H9 (cell line): ENCODE data around the gene BDH1. TPM values are rescaled to one million over a fixed set of nuclear protein-coding genes. Genes with fewer than 3 reads are reported as not detected.

Source experiments
- DNase-seq: peaks from one replicate; pipeline ENCODE4 v3.0.0-alpha.2; 2017
- H2AFZ ChIP-seq: one replicate; pipeline ENCODE4 v1.6.1; 2013; ENCODE audit warnings: mild to moderate bottlenecking, low read length, control low read depth, moderate library complexity
- H2AK5ac ChIP-seq: 2 replicates; pipeline ENCODE4 v1.6.1; 2013; ENCODE audit warnings: low read length, control low read depth, mixed read lengths; ENCODE audit not compliant: insufficient read length
- H2BK120ac ChIP-seq: one replicate; pipeline ENCODE4 v1.6.1; 2013; ENCODE audit warnings: low read depth, mild to moderate bottlenecking, low read length, control low read depth, inconsistent platforms; ENCODE audit not compliant: poor library complexity, severe bottlenecking
- H2BK12ac ChIP-seq: 2 replicates; pipeline ENCODE4 v1.6.1; 2013; ENCODE audit warnings: low read length, control low read depth, mixed read lengths, low read depth; ENCODE audit not compliant: insufficient read length
- H2BK15ac ChIP-seq: 2 replicates; pipeline ENCODE4 v1.6.1; 2013; ENCODE audit warnings: low read depth, low read length, control low read depth
- H2BK20ac ChIP-seq: one replicate; pipeline ENCODE4 v1.6.1; 2013; ENCODE audit warnings: low read depth, mild to moderate bottlenecking, low read length, control low read depth, inconsistent platforms; ENCODE audit not compliant: poor library complexity, severe bottlenecking
- H2BK5ac ChIP-seq: 2 replicates; pipeline ENCODE4 v1.6.1; 2013; ENCODE audit warnings: low read length, control low read depth, mixed read lengths; ENCODE audit not compliant: insufficient read length
- H3K14ac ChIP-seq: 2 replicates; pipeline ENCODE4 v1.6.1; 2013; ENCODE audit warnings: low read length, control low read depth; ENCODE audit not compliant: insufficient read depth
- H3K18ac ChIP-seq: 2 replicates; pipeline ENCODE4 v1.6.1; 2013; ENCODE audit warnings: low read depth, mild to moderate bottlenecking, mixed read lengths, low read length, control low read depth; ENCODE audit not compliant: insufficient read length
- H3K23ac ChIP-seq: 2 replicates; pipeline ENCODE4 v1.6.1; 2013; ENCODE audit warnings: low read length, control low read depth, mixed read lengths, low read depth; ENCODE audit not compliant: insufficient read length
- H3K23me2 ChIP-seq: 2 replicates; pipeline ENCODE4 v1.6.1; 2013; ENCODE audit warnings: low read depth, mild to moderate bottlenecking, mixed read lengths, low read length, control low read depth; ENCODE audit not compliant: insufficient read length, poor library complexity, severe bottlenecking
- H3K27ac ChIP-seq: 2 replicates; pipeline ENCODE4 v1.5.1; 2013; ENCODE audit warnings: low read length, control low read depth, mixed read lengths, low read depth; ENCODE audit not compliant: insufficient read length
- H3K27me3 ChIP-seq: 2 replicates; pipeline ENCODE4 v1.6.1; 2013; ENCODE audit warnings: low read length, control low read depth, inconsistent platforms; ENCODE audit not compliant: insufficient read depth
- H3K4ac ChIP-seq: 2 replicates; pipeline ENCODE4 v1.6.1; 2013; ENCODE audit warnings: low read depth, mild to moderate bottlenecking, control low read depth, inconsistent platforms, low read length, moderate library complexity
- H3K4me1 ChIP-seq: 2 replicates; pipeline ENCODE4 v1.6.1; 2013; ENCODE audit warnings: low read length, control low read depth, inconsistent platforms; ENCODE audit not compliant: insufficient read depth
- H3K4me2 ChIP-seq: 2 replicates; pipeline ENCODE4 v1.6.1; 2013; ENCODE audit warnings: low read length, control low read depth, mixed read lengths; ENCODE audit not compliant: insufficient read length, insufficient read depth
- H3K56ac ChIP-seq: 2 replicates; pipeline ENCODE4 v1.6.1; 2013; ENCODE audit warnings: low read depth, mild to moderate bottlenecking, mixed read lengths, low read length, control low read depth; ENCODE audit not compliant: insufficient read length
- H3K79me1 ChIP-seq: 2 replicates; pipeline ENCODE4 v1.6.1; 2013; ENCODE audit warnings: low read depth, mild to moderate bottlenecking, moderate library complexity, low read length, control low read depth, inconsistent platforms; ENCODE audit not compliant: insufficient read depth, poor library complexity, severe bottlenecking
- H3K79me2 ChIP-seq: 2 replicates; pipeline ENCODE4 v1.6.1; 2013; ENCODE audit warnings: low read length, control low read depth, inconsistent platforms; ENCODE audit not compliant: insufficient read depth
- H3K9ac ChIP-seq: 2 replicates; pipeline ENCODE4 v1.6.1; 2013; ENCODE audit warnings: low read length, control low read depth, mixed read lengths; ENCODE audit not compliant: insufficient read length; ENCODE audit errors: extremely low read depth
- H3K9me3 ChIP-seq: one replicate; pipeline ENCODE4 v1.6.1; 2013; ENCODE audit warnings: low read depth, low read length, inconsistent platforms; ENCODE audit not compliant: control insufficient read depth
- H3T11ph ChIP-seq: one replicate; pipeline ENCODE4 v1.6.1; 2013; ENCODE audit warnings: mild to moderate bottlenecking, low read length, control low read depth, inconsistent platforms
- H4K20me1 ChIP-seq: one replicate; pipeline ENCODE4 v1.6.1; 2013; ENCODE audit not compliant: control insufficient read depth, insufficient read length, insufficient read depth
- H4K5ac ChIP-seq: 2 replicates; pipeline ENCODE4 v1.6.1; 2013; ENCODE audit warnings: low read depth, mild to moderate bottlenecking, mixed read lengths, low read length, control low read depth; ENCODE audit not compliant: insufficient read length
- H4K8ac ChIP-seq: replicated peaks from 2 replicates; pipeline ENCODE4 v1.6.1; 2013; ENCODE audit warnings: low read length, control low read depth, mixed read lengths, low read depth; ENCODE audit not compliant: insufficient read length
- H4K91ac ChIP-seq: 2 replicates; pipeline ENCODE4 v1.6.1; 2013; ENCODE audit warnings: low read depth, mild to moderate bottlenecking, moderate library complexity, mixed read lengths, low read length, control low read depth; ENCODE audit not compliant: insufficient read length
- H3K27ac Mint-ChIP-seq, 3 experiments: 2 replicates in 2 of 3; 3 replicates in 1 of 3; pipeline ENCODE4 v1.8.0; 2020 to 2021; ENCODE audit warnings: mixed read lengths in 3 of 3, mild to moderate bottlenecking in 1 of 3, moderate library complexity in 1 of 3
- H3K27me3 Mint-ChIP-seq: 2 replicates; pipeline ENCODE4 v1.8.0; 2021; ENCODE audit warnings: low read depth, mild to moderate bottlenecking, moderate library complexity, mixed read lengths
- H3K36me3 Mint-ChIP-seq, 3 experiments: 2 replicates in 2 of 3; 3 replicates in 1 of 3; pipeline ENCODE4 v1.8.0; 2020 to 2021; ENCODE audit warnings: low read depth in 3 of 3, mixed read lengths in 3 of 3; ENCODE audit not compliant: insufficient read depth in 1 of 3
- H3K4me1 Mint-ChIP-seq, 2 experiments: 2 replicates each; pipeline ENCODE4 v1.8.0; 2020; ENCODE audit warnings: mixed read lengths in 2 of 2
- H3K4me3 Mint-ChIP-seq, 2 experiments: 2 replicates in 1 of 2; 3 replicates in 1 of 2; pipeline ENCODE4 v1.8.0; 2020 to 2021; ENCODE audit warnings: mild to moderate bottlenecking in 2 of 2, mixed read lengths in 2 of 2, moderate library complexity in 1 of 2
- H3K9me3 Mint-ChIP-seq, 2 experiments: 2 replicates in 1 of 2; 3 replicates in 1 of 2; pipeline ENCODE4 v1.8.0; 2020; ENCODE audit warnings: mild to moderate bottlenecking in 2 of 2, mixed read lengths in 2 of 2, moderate library complexity in 1 of 2
- CTCF ChIP-seq: fragments of 200-600 bp; sonication (generic); conservative IDR thresholded peaks from 3 replicates; pipeline ENCODE4 v1.8.0; 2021; ENCODE audit warnings: antibody characterized with exemption, mild to moderate bottlenecking
- WGBS: extraction: QIAGEN DNeasy Blood & Tissue Kit; methylation state at CpG from one replicate; pipeline ENCODE4 v1.1.7; 2013; ENCODE audit warnings: missing lambda C conversion rate, low lambda C conversion rate, mixed read lengths; ENCODE audit not compliant: insufficient read length; ENCODE audit errors: extremely low coverage; 5-methylcytosine and 5-hydroxymethylcytosine counted together
- total RNA-seq: library from RNA; stranded (reverse); gene quantifications from 2 replicates; pipeline ENCODE4 v1.2.1, GENCODE V29; 2021

BDH1 gene
- total RNA-seq, 1 experiment from 2014 or later = 23.8 TPM

- peaks cover 0 to 2% of the 10 kb centered on the region in 2 experiments; a peak in 2 of 5 replicates for H3K9me3 Mint-ChIP-seq
- H2BK15ac ChIP-seq = no peak overlapping the region
- no CpG with 5 or more reads among the region's 10 CpGs for WGBS
- H3K79me2 ChIP-seq = no peaks in the 10 kb centered on the region
- no peak overlapping the region for H3K27ac ChIP-seq
- peaks cover 31% of the 10 kb centered on the region for H3K27me3 Mint-ChIP-seq
- H3K56ac ChIP-seq = no peak overlapping the region
- H3K79me1 ChIP-seq = no peaks in the 10 kb centered on the region
- no peak overlapping the region for H3K9ac ChIP-seq
- peak overlapping the region; percentile 72 to 82 for H3K4me3 Mint-ChIP-seq
- peak overlapping the region; percentile 52 for H3K4me2 ChIP-seq
- H2BK12ac ChIP-seq = no peak overlapping the region
- H3K4me1 Mint-ChIP-seq = peaks cover 40 to 52% of the 10 kb centered on the region in 2 experiments
- no peak overlapping the region for H2BK5ac ChIP-seq
- peaks cover 13% of the 10 kb centered on the region; the same call in 1 of the 2 replicates for H3K4me1 ChIP-seq
- no peaks in the 10 kb centered on the region for H3K9me3 ChIP-seq
- no peak for TF ChIP-seq CTCF
- H3K27me3 ChIP-seq = no peaks in the 10 kb centered on the region
- no peak overlapping the region for H2AFZ ChIP-seq
- no peak overlapping the region for H3K23ac ChIP-seq
- no peak overlapping the region for H3K14ac ChIP-seq
- no peak for DNase-seq
- no peaks in the 10 kb centered on the region for H4K20me1 ChIP-seq
- H3K4ac ChIP-seq = no peak overlapping the region
- H3K23me2 ChIP-seq = peaks cover 6% of the 10 kb centered on the region
- H3T11ph ChIP-seq = no peak overlapping the region
- H2BK120ac ChIP-seq = no peak overlapping the region
- H2AK5ac ChIP-seq = no peak overlapping the region
- peak overlapping the region in 1 of 3 experiments; percentile 27; a peak in 1 of 7 replicates for H3K27ac Mint-ChIP-seq
- peaks cover 0 to 4% (median 3%) of the 10 kb centered on the region in 3 experiments; a peak in 3 of 7 replicates for H3K36me3 Mint-ChIP-seq
- no peak overlapping the region for H4K8ac ChIP-seq
- no peak overlapping the region for H3K18ac ChIP-seq
- no peak overlapping the region for H2BK20ac ChIP-seq
- no peak overlapping the region for H4K5ac ChIP-seq
- H4K91ac ChIP-seq = no peak overlapping the region
These were observed 1.6 kb downstream of the BDH1 start for GRCh38 chr3:197554196-197554561.
